ENCODE measurements around the gene UBL7. TPM values are rescaled to one million over a fixed set of nuclear protein-coding genes. Genes with fewer than 3 reads are reported as not detected.

UBL7 gene
- total RNA-seq, 2 experiments from 2014 or later, result 14.3 to 17.1 TPM

- Mint-ChIP-seq H3K36me3 (ENCODE audit: low read depth) (peaks cover 24% of the 10 kb centered on the region), H3K27ac (no peak overlapping the region), H3K27me3 (no peaks in the 10 kb centered on the region), H3K4me1 (ENCODE audit: low read depth) (no peaks in the 10 kb centered on the region), H3K4me3 (no peak overlapping the region), H3K9me3 (no peaks in the 10 kb centered on the region)
- intact Hi-C loops (cut with DNase I, micrococcal nuclease), result no loop called here
- H3K4me3 ChIP-seq (ENCODE audit: low read length), result no peak overlapping the region
- DNase-seq (no peak), ATAC-seq (ENCODE audit: poor library complexity) (no peak)
- TF ChIP-seq CTCF (IDR thresholded peaks at IDR 0.05), result no peak
- H3K36me3 ChIP-seq (ENCODE audit: insufficient read depth, low read length), result no peaks in the 10 kb centered on the region
- ChIA-PET CTCF (no interaction called here), POLR2A (no interaction called here)
- no peaks in the 10 kb centered on the region for H3K4me1 ChIP-seq (ENCODE audit: insufficient read depth, low read length)
- H3K27me3 ChIP-seq (ENCODE audit: control insufficient read depth in 1 of 2, insufficient read depth in 2 of 2, low read length in 2 of 2), result no peaks in the 10 kb centered on the region
- H3K9me3 ChIP-seq (ENCODE audit: control insufficient read depth in 1 of 2, insufficient read depth in 1 of 2, low read length in 2 of 2), result no peaks in the 10 kb centered on the region
- no peak overlapping the region for H3K27ac ChIP-seq (ENCODE audit: low read depth in 1 of 2, low read length in 2 of 2)
These were observed 39.4 kb upstream of the UBL7 start for GRCh38 chr15:74500401-74500800.

- no peaks in the 10 kb centered on the region for H3K27me3 ChIP-seq (ENCODE audit: control insufficient read depth in 1 of 2, insufficient read depth in 2 of 2, low read length in 2 of 2)
- H3K4me3 ChIP-seq (ENCODE audit: low read length), result no peak overlapping the region
- H3K9me3 Mint-ChIP-seq, result no peaks in the 10 kb centered on the region
- POLR2A ChIA-PET, result no interaction called here
- no peaks in the 10 kb centered on the region for H3K4me1 ChIP-seq (ENCODE audit: insufficient read depth, low read length)
- CTCF ChIA-PET, result interaction anchor here (2.3 kb wide), 1 partner anchor 10 kb away, joined by 6 read pairs; no protein-coding TSS in a partner anchor
- H3K4me1 Mint-ChIP-seq (ENCODE audit: low read depth), result no peaks in the 10 kb centered on the region
- no peak overlapping the region for H3K4me3 Mint-ChIP-seq
- intact Hi-C loops (cut with DNase I, micrococcal nuclease), result no loop called here
- H3K9me3 ChIP-seq (ENCODE audit: control insufficient read depth in 1 of 2, insufficient read depth in 1 of 2, low read length in 2 of 2), result no peaks in the 10 kb centered on the region
- no peak overlapping the region for H3K27ac Mint-ChIP-seq
- ATAC-seq (ENCODE audit: poor library complexity) (no peak), DNase-seq (no peak)
- peaks cover 24% of the 10 kb centered on the region for H3K36me3 Mint-ChIP-seq (ENCODE audit: low read depth)
- no peak for TF ChIP-seq CTCF (IDR thresholded peaks at IDR 0.05)
- no peaks in the 10 kb centered on the region for H3K36me3 ChIP-seq (ENCODE audit: insufficient read depth, low read length)
- H3K27me3 Mint-ChIP-seq, result no peaks in the 10 kb centered on the region
- no peak overlapping the region for H3K27ac ChIP-seq (ENCODE audit: low read depth in 1 of 2, low read length in 2 of 2)
These were observed 38.4 kb upstream of the UBL7 start for GRCh38 chr15:74499366-74499765.

GRCh38 chr15:74497584-74497983 is 36.6 kb upstream of the UBL7 start:
- no peaks in the 10 kb centered on the region for H3K36me3 ChIP-seq (ENCODE audit: insufficient read depth, low read length)
- no peaks in the 10 kb centered on the region for H3K27me3 ChIP-seq (ENCODE audit: control insufficient read depth in 1 of 2, insufficient read depth in 2 of 2, low read length in 2 of 2)
- no peak for TF ChIP-seq CTCF (IDR thresholded peaks at IDR 0.05)
- H3K9me3 ChIP-seq (ENCODE audit: control insufficient read depth in 1 of 2, insufficient read depth in 1 of 2, low read length in 2 of 2), result no peaks in the 10 kb centered on the region
- intact Hi-C loops (cut with DNase I, micrococcal nuclease), result no loop called here
- DNase-seq, result no peak
- Mint-ChIP-seq H3K9me3 (no peaks in the 10 kb centered on the region), H3K4me3 (no peak overlapping the region), H3K27ac (no peak overlapping the region), H3K4me1 (ENCODE audit: low read depth) (no peaks in the 10 kb centered on the region), H3K36me3 (ENCODE audit: low read depth) (peaks cover 14% of the 10 kb centered on the region), H3K27me3 (no peaks in the 10 kb centered on the region)
- no peak overlapping the region for H3K27ac ChIP-seq (ENCODE audit: low read depth in 1 of 2, low read length in 2 of 2)
- H3K4me3 ChIP-seq (ENCODE audit: low read length), result no peak overlapping the region
- H3K4me1 ChIP-seq (ENCODE audit: insufficient read depth, low read length), result no peaks in the 10 kb centered on the region
- no peak for ATAC-seq (ENCODE audit: poor library complexity)
- ChIA-PET CTCF (no interaction called here), POLR2A (no interaction called here)

Measured in CD4-positive, alpha-beta T cell (primary cell).